ENCODE data around the gene SCML1.
"Not testable (repeated sequence)": the region's sequence is repeated elsewhere in the genome, so short reads cannot be mapped to it uniquely, and the experiment has no call there.

The SCML1 gene

DNA sequence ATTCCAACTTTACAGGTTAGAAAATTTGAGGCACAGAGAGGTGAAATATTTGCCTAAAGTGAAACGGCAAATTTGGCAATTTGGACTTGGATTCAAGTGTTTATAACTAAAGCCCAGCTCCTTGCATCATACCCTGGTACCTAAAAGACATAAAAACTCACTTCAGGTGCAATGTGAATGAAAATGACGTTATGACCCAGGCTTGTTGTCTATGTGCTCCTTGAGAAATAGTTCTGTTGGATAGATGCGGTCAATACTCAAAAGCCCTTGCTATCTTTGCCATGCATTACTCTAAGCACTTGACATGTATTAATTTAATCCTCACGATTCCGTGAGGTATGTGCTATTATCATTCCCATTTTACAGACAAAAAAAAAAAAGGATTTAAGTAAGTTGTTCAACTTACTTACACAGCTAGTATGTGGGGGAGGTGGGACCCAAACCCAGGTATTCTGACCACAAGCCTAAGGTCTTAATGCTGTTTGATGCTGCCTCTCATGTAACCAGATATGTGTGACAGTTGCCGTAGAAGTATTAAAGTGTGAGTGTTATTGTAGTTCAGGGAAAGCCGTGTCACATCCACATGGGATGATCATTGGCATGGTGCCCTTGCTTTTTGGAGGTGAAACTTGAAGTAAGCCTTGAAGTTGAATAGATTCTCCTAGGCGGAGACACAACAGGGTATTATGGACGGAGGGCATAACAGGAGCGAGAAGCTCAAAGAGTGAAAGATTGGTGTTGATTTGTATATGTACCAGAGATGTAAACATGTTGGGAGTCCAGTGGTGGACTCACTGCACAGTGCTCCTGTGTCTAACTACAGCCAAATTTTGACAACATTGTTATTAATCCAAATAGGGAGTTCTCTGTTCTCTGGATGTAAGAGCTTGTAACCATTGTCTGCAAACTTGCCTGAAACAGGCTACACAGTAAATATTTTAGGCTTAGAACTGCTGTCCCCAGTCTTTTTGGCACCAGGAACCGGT lies 3.1 kb downstream of the SCML1 start:
- DNase-seq: no peak

DNA sequence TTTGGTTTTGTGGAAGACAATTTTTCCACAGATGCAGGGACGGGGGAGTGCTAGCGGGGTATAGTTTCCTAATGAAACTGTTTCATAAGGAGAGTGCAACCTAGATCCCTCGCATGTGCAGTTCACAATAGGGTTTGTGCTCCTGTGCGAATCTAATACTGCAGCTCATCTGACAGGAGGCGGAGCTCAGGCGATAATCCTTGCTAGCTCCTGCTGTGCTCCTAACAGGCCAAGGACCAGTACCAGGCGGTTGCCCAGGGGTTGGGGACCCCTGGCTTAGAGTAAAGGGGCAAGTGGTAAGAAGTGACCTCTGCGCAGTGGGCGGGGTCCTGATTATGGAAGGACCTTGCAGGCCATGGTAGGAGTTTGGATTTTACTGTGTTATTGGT lies 3.8 kb downstream of the SCML1 start:
- no peak for DNase-seq

DNA sequence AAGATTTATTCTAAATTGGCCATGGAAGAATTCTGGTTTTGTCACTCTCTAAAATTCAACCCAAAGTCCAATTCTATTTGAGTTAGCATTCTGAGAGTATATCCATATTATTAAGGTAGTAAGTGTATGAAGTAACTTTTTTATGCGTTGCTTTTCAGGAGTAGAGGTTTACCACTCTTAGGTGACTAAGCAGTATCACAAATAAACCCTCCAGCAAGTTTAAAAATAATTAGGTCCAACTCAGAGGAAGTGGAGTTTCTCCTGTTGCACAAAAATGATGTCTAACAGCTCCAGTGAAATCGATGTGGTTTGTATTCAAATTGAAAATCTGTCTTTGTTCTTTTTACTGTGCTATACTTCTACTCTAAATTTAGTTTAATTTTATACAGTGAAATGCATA lies 6.6 kb downstream of the SCML1 start:
- no peak for DNase-seq

DNA sequence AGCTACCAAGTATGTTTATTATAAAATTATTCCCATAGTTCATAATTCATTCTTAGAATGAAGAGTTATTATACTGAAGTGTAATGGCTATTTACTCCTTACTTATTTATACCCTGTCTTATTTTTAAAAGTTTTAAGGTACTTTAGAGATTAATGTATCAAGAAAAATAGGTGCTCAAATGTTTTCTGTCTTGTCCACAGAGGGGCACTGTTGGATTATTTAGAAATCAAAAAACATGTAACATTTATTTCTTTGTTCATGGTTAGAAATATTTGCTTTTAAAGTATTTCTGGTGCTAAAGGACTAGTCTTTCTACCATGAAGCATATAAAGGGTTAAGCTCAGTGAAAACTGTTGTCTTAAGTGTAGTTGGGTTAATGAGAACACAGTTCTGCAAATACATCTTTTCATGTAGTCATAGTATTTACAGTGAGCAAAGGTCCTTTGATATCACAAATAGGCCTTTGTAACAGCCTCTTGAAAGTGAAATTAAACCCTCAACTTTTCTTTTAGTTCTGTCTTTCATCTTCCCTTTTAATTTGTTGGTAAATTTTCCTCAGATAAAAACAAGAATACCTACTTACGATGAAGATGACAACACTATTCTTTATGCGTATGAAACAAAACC lies 7.7 kb downstream of the SCML1 start:
- no peak for DNase-seq

DNA sequence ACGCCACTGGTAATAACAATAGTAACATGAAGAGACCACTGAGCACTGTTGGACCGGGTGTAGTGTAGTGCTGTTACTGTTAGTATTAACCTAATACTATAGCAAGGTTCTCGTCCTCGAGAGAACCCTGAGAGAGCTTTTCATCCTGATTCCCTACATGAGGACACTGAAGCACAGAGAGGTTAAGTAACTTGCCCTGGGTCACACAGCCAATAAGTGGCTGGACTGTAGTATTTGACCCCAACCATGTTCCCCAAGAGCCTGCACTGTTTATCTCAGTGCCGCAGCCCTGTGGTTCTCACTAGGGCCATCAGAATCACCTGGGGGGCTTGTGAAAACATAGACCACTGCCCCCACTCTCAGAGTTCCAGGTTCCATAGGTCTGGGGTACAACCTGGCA lies 10.4 kb downstream of the SCML1 start:
- no peak for DNase-seq

DNA sequence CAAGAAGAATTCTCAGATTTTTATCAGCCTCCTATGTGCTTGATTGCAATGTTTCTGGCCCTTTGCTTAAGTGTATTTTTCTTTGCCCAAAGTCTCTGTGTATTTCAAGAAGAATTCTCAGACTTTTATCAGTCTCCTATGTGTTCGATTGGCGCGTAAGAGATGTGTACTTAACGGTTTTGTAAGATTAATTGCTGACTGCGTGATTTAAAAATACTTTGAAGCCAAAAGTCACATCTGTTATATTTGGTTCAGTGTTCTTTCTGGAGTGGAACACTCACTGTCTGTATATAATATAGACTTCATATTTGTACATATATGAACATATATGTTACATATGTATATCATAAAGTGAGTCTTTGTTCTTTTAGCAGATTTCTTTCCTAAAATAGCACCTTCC lies 11.4 kb downstream of the SCML1 start:
- no peak for DNase-seq

DNA sequence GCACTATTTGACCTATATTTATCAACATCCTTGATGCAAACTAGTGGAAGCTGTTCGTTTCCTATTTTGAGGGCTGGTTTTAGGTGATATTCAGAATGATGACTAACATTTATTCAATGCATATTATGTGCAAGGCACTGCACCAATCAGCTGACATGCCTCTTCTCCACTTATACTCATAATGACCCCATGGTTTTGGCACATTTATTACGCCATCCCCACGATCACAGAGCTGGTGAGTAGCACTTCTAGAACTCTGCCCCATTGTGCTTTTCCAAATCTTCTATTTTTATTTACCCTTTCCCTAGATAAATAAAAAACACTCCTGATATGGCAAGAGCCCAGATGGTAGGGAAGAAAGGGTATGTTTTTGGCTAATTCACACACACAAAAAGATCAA lies 13.1 kb downstream of the SCML1 start:
- DNase-seq: no peak

DNA sequence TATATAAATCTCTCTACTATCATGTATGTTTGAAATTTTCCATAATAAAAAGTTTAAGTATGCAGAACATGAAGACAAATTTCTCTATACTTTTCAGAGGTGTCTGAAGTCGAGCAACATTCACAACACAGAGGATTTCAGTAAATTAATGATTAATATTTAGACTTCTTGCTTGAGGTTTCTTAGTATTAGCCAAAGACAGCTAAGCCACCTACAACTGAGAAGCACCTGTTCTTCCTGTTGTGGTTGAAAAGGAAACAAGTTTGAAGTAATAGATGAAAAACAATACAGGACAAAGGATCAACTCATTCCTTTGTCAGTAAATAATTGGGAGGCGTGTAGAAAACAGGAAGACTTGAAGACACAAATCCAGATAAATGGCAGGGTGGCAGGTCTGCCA lies 21.1 kb downstream of the SCML1 start:
- DNase-seq: no peak

DNA sequence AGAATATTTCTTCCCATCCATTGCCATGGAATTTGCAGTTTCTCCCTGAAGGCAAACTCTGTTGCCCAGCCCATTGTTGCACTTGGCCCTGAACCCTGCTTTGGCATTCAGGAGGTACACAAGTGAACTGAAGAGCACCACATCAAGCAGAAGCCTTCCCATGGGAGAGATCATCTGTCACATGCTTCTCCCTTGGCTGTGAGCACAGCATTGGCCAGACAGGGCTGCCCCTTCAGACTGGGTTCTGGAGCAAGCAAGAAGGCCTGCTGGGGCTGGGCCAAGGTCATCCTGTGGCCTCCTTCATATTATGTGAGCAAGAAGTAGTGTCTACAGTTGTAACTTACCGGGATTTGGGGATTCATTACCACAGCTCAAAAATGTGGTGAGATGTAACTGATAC lies 22.7 kb downstream of the SCML1 start:
- no peak for DNase-seq

DNA sequence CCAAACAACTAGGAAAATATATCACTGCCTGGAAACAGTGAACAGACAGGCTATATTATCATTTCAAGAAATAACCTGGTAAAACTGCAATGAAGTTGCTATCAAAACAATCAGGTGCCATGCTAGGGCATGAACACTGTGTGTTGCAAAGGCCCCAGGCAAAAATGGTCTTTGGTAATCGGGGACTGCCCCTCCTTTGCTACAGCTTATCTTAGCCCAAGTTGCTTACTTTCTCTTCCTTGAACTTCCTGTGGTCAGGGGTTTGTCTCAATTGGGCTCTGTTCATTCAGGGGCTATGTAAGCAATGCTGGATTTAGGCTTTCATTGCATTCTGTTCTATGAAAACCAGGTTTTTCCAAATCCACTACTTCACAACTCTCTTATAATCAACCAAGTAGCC lies 30.4 kb downstream of the SCML1 start:
- no peak for DNase-seq

DNA sequence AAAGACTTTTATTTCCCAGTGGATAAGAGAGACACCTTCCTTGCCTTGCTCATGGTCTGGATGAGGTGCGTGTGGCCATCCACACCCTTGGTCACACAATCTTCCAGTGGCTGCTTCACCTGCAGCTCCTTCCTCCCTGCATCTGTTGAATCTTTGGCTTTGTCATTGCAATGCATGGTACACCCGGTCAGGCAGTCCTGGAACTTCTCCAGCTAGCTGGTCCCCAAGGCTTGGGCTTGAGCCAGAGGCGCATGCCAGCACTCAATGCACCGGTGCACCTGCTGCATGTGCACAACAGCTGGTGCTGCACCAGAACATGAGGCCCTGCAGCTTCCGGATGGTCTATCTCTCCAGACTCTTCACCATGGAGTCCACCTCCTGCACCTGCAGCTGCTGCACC lies 31.7 kb downstream of the SCML1 start:
- no peak for DNase-seq

DNA sequence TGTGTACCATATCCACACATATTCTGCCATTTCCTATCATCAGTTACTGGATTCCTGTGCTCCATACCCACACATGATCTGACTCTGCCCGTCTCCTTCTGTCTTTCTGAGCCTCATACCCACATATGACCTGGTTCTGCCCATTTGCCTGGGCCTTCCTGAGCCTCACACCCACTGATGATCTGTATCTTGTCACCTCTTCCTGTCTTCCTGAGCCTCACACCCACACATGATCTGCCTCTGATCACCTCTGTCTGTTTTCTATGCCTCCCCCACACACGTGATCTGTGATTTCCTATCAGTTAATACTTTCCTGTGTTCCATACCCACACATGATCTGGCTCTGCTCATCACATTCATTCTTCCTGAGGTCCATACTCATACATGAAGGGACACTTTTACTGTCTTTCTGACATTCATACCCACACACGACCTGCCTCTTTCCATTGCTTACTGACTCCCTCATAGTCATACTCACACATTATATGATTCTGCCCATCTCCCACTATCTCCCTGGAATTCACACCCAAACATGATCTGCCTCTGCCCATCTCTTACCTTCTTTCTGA lies 32.5 kb downstream of the SCML1 start:
- DNase-seq: no peak

DNA sequence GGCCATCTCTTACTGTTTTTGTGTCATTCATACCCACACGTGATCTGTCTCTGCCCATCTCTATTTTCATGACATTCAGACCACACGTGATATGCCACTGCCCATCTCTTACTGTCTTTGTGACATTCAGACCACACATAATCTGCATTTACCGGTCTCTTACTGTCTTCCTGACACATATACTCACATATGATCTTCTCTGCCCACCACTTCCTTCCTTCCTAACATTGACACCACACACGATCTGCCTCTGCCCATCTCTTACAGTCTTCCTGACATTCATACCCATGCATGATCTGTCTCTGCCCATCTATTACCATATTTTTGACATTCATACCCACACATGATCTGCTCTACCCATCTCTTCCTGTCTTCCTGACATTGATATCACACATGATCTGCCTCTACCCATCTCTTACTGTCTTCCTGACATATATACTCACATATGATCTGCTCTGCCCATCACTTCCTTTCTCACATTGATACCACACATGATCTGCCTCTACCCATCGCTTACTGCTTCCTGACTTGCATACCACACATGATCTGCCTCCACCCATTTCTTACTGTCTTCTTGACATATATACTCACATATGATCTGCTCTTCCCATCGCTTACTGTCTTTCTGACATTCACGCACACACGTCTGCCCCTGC lies 36.1 kb downstream of the SCML1 start:
- DNase-seq: no peak

DNA sequence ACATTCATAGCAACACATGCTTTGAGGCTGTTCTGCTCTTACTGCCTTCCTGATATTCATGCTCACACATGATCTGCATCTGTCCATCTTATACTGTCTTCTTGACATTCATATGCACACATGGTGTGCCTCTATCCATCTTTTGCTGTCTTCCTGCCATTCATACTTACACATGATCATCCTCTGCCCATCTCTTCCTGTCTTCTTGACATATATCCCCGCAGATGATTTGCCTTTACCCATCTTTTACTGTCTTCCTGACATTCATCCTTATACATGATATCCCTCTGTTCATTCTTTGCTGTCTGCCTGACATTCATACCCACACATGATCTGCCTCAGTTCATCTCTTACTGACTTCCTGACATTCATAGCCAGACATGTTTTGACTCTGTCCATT lies 36.8 kb downstream of the SCML1 start:
- no peak for DNase-seq

DNA sequence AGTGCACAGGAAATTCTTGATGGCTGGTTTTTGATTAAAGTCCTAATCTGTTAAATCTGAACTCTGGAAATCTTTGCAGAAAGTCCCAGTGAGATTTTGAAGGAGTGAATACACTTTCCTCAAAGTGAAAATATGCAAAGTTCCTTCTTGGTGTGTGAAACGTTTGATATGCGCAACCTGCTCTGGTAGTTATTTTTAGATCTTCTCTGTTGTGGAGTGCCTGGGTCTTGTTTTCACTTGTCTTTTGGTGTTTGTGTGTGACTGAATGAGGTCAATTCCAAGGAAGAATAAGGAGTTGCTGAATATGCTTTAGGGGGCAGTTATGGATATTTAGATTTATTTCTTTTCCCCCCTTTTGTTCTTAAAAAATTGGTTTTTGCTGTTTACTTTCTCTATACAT lies 41.7 kb downstream of the SCML1 start:
- DNase-seq: no peak

DNA sequence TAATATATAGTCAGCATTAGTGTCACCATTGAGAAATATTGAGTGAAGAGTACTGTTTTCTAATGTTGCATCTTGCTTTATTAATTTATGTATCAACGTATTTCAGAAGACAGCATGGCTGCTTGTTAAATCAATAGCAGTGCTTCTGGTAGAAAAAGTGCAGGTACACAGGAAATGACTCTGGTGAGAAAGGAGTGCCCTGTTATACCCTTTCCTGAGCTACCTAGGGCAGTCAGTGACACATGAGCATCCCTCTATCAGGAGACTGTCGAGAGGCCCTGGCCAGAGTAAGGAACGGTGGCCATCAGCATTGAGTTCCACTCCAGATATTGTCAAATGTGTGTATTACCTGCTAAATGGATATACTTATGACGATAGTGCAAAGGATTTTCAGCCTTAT lies 42.1 kb downstream of the SCML1 start:
- no peak for DNase-seq

DNA sequence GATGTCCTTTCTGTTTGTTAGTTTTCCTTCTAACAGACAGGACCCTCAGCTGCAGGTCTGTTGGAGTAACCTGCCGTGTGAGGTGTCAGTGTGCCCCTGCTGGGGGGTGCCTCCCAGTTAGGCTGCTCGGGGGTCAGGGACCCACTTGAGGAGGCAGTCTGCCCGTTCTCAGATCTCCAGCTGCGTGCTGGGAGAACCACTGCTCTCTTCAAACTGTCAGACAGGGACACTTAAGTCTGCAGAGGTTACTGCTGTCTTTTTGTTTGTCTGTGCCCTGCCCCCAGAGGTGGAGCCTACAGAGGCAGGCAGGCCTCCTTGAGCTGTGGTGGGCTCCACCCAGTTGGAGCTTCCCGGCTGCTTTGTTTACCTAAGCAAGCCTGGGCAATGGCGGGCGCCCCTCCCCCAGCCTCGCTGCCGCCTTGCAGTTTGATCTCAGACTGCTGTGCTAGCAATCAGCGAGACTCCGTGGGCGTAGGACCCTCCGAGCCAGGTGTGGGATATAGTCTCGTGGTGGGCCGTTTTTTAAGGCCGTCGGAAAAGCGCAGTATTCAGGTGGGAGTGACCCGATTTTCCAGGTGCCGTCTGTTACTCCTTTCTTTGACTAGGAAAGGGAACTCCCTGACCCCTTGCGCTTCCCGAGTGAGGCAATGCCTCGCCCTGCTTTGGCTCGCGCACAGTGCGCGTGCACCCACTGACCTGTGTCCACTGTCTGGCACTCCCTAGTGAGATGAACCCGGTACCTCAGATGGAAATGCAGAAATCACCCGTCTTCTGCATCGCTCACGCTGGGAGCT lies 49.5 kb downstream of the SCML1 start:
- DNase-seq: not testable (repeated sequence)

DNA sequence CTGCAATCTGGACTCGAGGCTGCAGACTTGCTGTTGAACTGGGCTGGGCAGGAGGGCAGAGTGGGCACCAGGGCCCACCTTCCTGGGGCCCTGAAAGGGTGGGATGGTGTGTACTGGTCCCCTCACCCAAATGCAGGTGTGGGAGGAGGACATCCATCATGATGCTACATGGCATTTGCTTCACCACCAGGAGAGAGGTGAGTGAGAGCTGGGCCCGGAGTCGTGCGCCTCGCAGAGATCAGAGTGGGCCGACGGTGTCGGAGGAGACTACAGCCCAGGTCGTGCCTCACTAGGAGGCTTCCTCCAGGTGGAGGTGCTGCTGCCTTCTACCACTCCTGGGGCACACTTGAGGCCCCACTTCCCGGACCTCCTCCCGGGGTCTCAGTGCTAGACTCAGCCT lies 50.3 kb downstream of the SCML1 start:
- no peak for DNase-seq

DNA sequence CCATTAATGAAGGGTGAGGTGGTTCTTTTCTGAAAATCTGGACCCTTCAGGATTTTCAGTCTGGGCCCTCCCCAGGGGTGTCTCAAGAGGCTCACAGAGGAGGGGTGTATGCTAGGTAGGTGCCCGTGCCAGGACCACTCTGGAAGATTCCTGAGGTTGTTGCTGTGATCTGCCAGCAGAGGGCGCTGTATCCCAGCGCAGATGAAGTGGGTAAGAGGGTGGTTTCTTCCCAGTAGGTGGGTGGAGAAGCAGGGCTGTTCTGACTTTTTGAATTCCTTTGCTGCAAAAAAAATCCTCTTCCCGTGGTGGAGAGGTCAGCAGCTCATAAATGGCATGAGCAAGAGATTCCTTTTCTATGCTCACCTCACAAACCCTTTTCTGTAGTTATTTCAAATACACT lies 51.1 kb downstream of the SCML1 start:
- DNase-seq: no peak

DNA sequence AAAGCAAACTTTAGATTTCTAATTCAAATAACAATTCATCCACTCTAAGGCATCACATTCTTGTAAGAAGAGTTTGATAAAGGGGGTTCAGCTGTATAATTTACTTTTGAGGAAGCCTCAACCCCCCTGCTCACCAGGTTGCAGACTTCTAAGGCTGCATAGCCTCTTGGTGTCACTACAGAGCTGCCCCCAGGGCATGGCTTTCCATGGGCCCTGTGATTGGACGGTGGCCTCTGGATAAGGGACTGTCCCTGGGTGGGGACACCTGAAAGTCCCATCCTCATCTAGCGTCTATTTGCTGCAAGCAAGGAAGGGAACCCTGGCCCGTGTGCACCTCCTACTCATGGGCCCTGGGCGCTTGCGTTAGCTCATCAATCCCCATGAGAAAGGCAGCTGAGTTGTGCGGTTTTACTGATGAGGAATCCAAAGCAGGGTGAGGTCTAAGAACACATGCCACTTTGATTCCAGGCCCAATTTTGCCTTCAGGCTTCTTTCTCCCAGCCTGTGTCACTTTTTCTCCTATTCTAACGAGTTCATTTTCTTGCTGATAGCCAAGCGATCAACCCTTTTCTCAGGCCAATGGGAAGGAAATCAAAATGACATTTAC lies 51.8 kb downstream of the SCML1 start:
- no peak for DNase-seq

DNA sequence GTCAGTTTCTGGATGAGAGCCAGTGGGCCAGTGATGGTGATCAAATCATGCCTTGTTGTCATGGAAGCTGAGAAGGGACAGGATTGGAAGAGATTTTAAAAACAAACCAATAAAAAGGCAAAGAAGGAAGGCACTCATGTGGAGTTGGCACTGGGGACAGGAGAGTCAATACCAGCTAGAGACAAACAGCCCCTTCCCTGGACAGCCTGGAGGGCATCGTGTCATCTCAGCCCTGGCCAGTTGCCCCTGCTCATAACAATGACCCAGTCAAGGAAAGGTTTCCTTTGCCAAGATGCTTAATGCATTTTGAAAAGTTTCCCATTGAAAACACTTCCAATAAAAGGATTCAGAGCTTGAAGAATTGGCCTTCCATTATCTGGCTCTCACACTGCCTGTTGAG lies 55.5 kb downstream of the SCML1 start:
- no peak for DNase-seq

DNA sequence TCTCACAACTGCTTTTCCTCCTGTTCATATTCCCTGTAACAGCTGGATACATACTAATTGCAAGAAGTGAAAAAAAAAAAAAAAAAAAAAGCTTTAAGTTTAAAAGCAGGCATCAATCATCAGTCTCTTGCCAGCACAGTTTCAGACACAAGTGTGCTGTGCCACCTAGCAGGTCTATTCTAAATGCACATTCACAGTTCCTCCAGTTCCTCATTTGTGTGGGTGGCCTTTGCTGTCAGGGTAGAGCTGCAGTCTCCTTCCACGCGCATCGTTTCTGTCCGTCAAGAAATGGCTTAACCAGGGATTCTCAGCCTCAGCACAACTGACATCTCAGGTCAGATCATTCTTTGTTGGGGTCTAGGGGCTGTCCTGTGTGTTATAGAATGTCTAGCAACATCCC lies 61.6 kb downstream of the SCML1 start:
- no peak for DNase-seq
